ENCODE data around the gene POLR1B.
A peak's percentile ranks its signal among the peaks of the same experiment; 100 is the strongest.

The POLR1B gene

GRCh38 chr2:112516801-112517200, 25.5 kb upstream of the POLR1B start:
- Histone ChIP-seq H3K4me1 (ENCODE audit: control insufficient read depth in 1 of 2, insufficient read depth in 2 of 2, low read length in 2 of 2) (no peaks in the 10 kb centered on the region), H3K79me2 (ENCODE audit: control insufficient read depth, insufficient read depth, low read length, poor library complexity) (no peaks in the 10 kb centered on the region), H3K36me3 (ENCODE audit: control insufficient read depth in 1 of 2, insufficient read depth in 2 of 2, low read length in 2 of 2) (peaks cover 19% of the 10 kb centered on the region in 2 experiments), H3K4me3 (ENCODE audit: low read depth, low read length) (no peak overlapping the region), H2BK5ac (ENCODE audit: low read depth, low read length, poor library complexity) (no peak overlapping the region), H4K8ac (ENCODE audit: low read depth, low read length) (no peak overlapping the region), H2BK12ac (ENCODE audit: low read length) (no peak overlapping the region), H2BK120ac (ENCODE audit: insufficient read depth, low read length, poor library complexity) (no peak overlapping the region), H2AK5ac (ENCODE audit: low read length) (no peak overlapping the region), H3K79me1 (ENCODE audit: low read length) (no peaks in the 10 kb centered on the region), H3K27ac (ENCODE audit: low read depth, low read length) (no peak overlapping the region), H3K9ac (ENCODE audit: low read length) (no peak overlapping the region), H3K9me3 (ENCODE audit: insufficient read depth, low read depth, low read length) (peaks cover 2% of the 10 kb centered on the region), H2AFZ (ENCODE audit: insufficient read depth, low read length, poor library complexity) (no peak overlapping the region), H3K14ac (ENCODE audit: low read length) (no peak overlapping the region), H3K4ac (ENCODE audit: low read depth, low read length) (no peak overlapping the region), H3K4me2 (ENCODE audit: low read length) (no peak overlapping the region), H4K91ac (ENCODE audit: low read depth, low read length) (no peak overlapping the region), H3K18ac (ENCODE audit: low read length) (no peak overlapping the region), H4K12ac (ENCODE audit: low read depth, low read length) (no peak overlapping the region), H3K23ac (ENCODE audit: low read length) (peak overlapping the region; percentile 22), H3K27me3 (ENCODE audit: insufficient read depth, low read length) (no peaks in the 10 kb centered on the region)
- no CpG with 5 or more reads among the region's 3 CpGs for WGBS (ENCODE audit: extremely low coverage, insufficient coverage, insufficient read length)
- no peak for DNase-seq

GRCh38 chr2:112518807-112519206, 23.5 kb upstream of the POLR1B start:
- Histone ChIP-seq H4K91ac (ENCODE audit: low read depth, low read length) (no peak overlapping the region), H3K36me3 (ENCODE audit: control insufficient read depth in 1 of 2, insufficient read depth in 2 of 2, low read length in 2 of 2) (peaks cover 32 to 33% of the 10 kb centered on the region in 2 experiments), H3K14ac (ENCODE audit: low read length) (no peak overlapping the region), H3K79me1 (ENCODE audit: low read length) (no peaks in the 10 kb centered on the region), H3K4me1 (ENCODE audit: control insufficient read depth in 1 of 2, insufficient read depth in 2 of 2, low read length in 2 of 2) (no peaks in the 10 kb centered on the region), H2BK5ac (ENCODE audit: low read depth, low read length, poor library complexity) (no peak overlapping the region), H3K4ac (ENCODE audit: low read depth, low read length) (no peak overlapping the region), H3K27me3 (ENCODE audit: insufficient read depth, low read length) (no peaks in the 10 kb centered on the region), H3K18ac (ENCODE audit: low read length) (no peak overlapping the region), H4K12ac (ENCODE audit: low read depth, low read length) (no peak overlapping the region), H3K4me2 (ENCODE audit: low read length) (no peak overlapping the region), H3K9me3 (ENCODE audit: insufficient read depth, low read depth, low read length) (peaks cover 3% of the 10 kb centered on the region), H3K79me2 (ENCODE audit: control insufficient read depth, insufficient read depth, low read length, poor library complexity) (no peaks in the 10 kb centered on the region), H2AFZ (ENCODE audit: insufficient read depth, low read length, poor library complexity) (no peak overlapping the region), H3K27ac (ENCODE audit: low read depth, low read length) (no peak overlapping the region), H3K9ac (ENCODE audit: low read length) (no peak overlapping the region), H4K8ac (ENCODE audit: low read depth, low read length) (no peak overlapping the region), H2BK12ac (ENCODE audit: low read length) (no peak overlapping the region), H3K4me3 (ENCODE audit: low read depth, low read length) (no peak overlapping the region), H2BK120ac (ENCODE audit: insufficient read depth, low read length, poor library complexity) (no peak overlapping the region), H2AK5ac (ENCODE audit: low read length) (no peak overlapping the region), H3K23ac (ENCODE audit: low read length) (no peak overlapping the region)
- WGBS (ENCODE audit: extremely low coverage, insufficient coverage, insufficient read length) = no CpG with 5 or more reads among the region's 7 CpGs
- no peak for DNase-seq

GRCh38 chr2:112519506-112519905, 22.8 kb upstream of the POLR1B start:
- no peak overlapping the region for H3K4ac ChIP-seq (ENCODE audit: low read depth, low read length)
- no peaks in the 10 kb centered on the region for H3K79me2 ChIP-seq (ENCODE audit: control insufficient read depth, insufficient read depth, low read length, poor library complexity)
- H3K23ac ChIP-seq (ENCODE audit: low read length) = no peak overlapping the region
- H3K9ac ChIP-seq (ENCODE audit: low read length) = no peak overlapping the region
- no peak overlapping the region for H2BK5ac ChIP-seq (ENCODE audit: low read depth, low read length, poor library complexity)
- H2AFZ ChIP-seq (ENCODE audit: insufficient read depth, low read length, poor library complexity) = no peak overlapping the region
- H3K79me1 ChIP-seq (ENCODE audit: low read length) = no peaks in the 10 kb centered on the region
- no peak overlapping the region for H4K12ac ChIP-seq (ENCODE audit: low read depth, low read length)
- H4K91ac ChIP-seq (ENCODE audit: low read depth, low read length) = no peak overlapping the region
- H3K27me3 ChIP-seq (ENCODE audit: insufficient read depth, low read length) = no peaks in the 10 kb centered on the region
- H3K36me3 ChIP-seq (ENCODE audit: control insufficient read depth in 1 of 2, insufficient read depth in 2 of 2, low read length in 2 of 2) = peaks cover 29 to 31% of the 10 kb centered on the region in 2 experiments
- H2BK12ac ChIP-seq (ENCODE audit: low read length) = no peak overlapping the region
- no peak overlapping the region for H3K18ac ChIP-seq (ENCODE audit: low read length)
- no peak for DNase-seq
- no peak overlapping the region for H3K4me2 ChIP-seq (ENCODE audit: low read length)
- no CpG with 5 or more reads among the region's 9 CpGs for WGBS (ENCODE audit: extremely low coverage, insufficient coverage, insufficient read length)
- no peak overlapping the region for H3K27ac ChIP-seq (ENCODE audit: low read depth, low read length)
- H2AK5ac ChIP-seq (ENCODE audit: low read length) = no peak overlapping the region
- H3K9me3 ChIP-seq (ENCODE audit: insufficient read depth, low read depth, low read length) = peaks cover 2% of the 10 kb centered on the region
- no peak overlapping the region for H3K14ac ChIP-seq (ENCODE audit: low read length)
- H3K4me3 ChIP-seq (ENCODE audit: low read depth, low read length) = no peak overlapping the region
- no peaks in the 10 kb centered on the region for H3K4me1 ChIP-seq (ENCODE audit: control insufficient read depth in 1 of 2, insufficient read depth in 2 of 2, low read length in 2 of 2)
- H4K8ac ChIP-seq (ENCODE audit: low read depth, low read length) = no peak overlapping the region
- no peak overlapping the region for H2BK120ac ChIP-seq (ENCODE audit: insufficient read depth, low read length, poor library complexity)

- Histone ChIP-seq H3K4me1 (ENCODE audit: control insufficient read depth in 1 of 2, insufficient read depth in 2 of 2, low read length in 2 of 2) (no peaks in the 10 kb centered on the region), H2AK5ac (ENCODE audit: low read length) (no peak overlapping the region), H3K79me2 (ENCODE audit: control insufficient read depth, insufficient read depth, low read length, poor library complexity) (no peaks in the 10 kb centered on the region), H3K79me1 (ENCODE audit: low read length) (no peaks in the 10 kb centered on the region), H3K4ac (ENCODE audit: low read depth, low read length) (no peak overlapping the region), H3K18ac (ENCODE audit: low read length) (no peak overlapping the region), H2AFZ (ENCODE audit: insufficient read depth, low read length, poor library complexity) (no peak overlapping the region), H2BK12ac (ENCODE audit: low read length) (no peak overlapping the region), H3K9me3 (ENCODE audit: insufficient read depth, low read depth, low read length) (peaks cover 2% of the 10 kb centered on the region), H3K36me3 (ENCODE audit: control insufficient read depth in 1 of 2, insufficient read depth in 2 of 2, low read length in 2 of 2) (peaks cover 29 to 31% of the 10 kb centered on the region in 2 experiments), H4K8ac (ENCODE audit: low read depth, low read length) (no peak overlapping the region), H3K27me3 (ENCODE audit: insufficient read depth, low read length) (no peaks in the 10 kb centered on the region), H3K27ac (ENCODE audit: low read depth, low read length) (no peak overlapping the region), H3K4me3 (ENCODE audit: low read depth, low read length) (no peak overlapping the region), H2BK5ac (ENCODE audit: low read depth, low read length, poor library complexity) (no peak overlapping the region), H3K4me2 (ENCODE audit: low read length) (no peak overlapping the region), H4K12ac (ENCODE audit: low read depth, low read length) (no peak overlapping the region), H3K14ac (ENCODE audit: low read length) (no peak overlapping the region), H3K23ac (ENCODE audit: low read length) (no peak overlapping the region), H3K9ac (ENCODE audit: low read length) (no peak overlapping the region), H4K91ac (ENCODE audit: low read depth, low read length) (no peak overlapping the region), H2BK120ac (ENCODE audit: insufficient read depth, low read length, poor library complexity) (no peak overlapping the region)
- no CpG with 5 or more reads among the region's 7 CpGs for WGBS (ENCODE audit: extremely low coverage, insufficient coverage, insufficient read length)
- no peak for DNase-seq
Observed at GRCh38 chr2:112520234-112520783, 22.0 kb upstream of the POLR1B start.

All from trophoblast cell (in vitro differentiated cells and primary cell).